ENCODE results near the gene LTBP1. TPM values are rescaled to one million over a fixed set of nuclear protein-coding genes. Genes with fewer than 3 reads are reported as not detected.

Gene LTBP1
- total RNA-seq, 1 experiment from 2014 or later: 28.5 TPM

DNA sequence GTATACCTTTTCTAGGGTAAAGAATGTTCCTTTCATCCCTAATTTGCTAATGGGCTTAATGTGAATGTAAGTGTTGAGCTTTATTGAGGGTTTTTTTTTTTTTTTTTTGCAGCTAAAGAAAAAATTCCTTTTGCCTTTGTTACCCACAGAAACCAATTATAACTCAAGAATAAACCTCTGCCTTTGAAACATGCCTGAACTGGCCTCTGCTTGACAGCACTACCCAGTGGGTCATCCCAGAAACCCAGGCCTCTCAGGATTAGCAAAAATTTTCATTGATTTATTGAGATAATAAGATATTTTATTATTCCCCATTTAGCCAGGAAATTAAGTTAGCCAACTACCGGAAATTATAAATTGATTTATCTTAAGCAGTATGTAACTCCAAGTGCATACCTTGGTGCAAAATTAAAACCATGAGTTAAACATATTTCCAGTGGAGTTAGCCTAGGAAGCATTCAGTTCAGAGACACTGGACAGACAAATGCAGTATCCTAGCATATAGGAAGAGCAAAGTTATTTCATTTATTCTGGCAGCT, 462.7 kb downstream of the LTBP1 start:
- Histone ChIP-seq H2BK5ac (ENCODE audit: insufficient read length, low read length) (no peak overlapping the region), H3K18ac (ENCODE audit: insufficient read length, low read depth, low read length) (no peak overlapping the region), H2AFZ (ENCODE audit: low read length) (no peak overlapping the region), H3K23ac (ENCODE audit: insufficient read length, low read depth, low read length) (no peak overlapping the region), H3K56ac (ENCODE audit: insufficient read length, low read depth, low read length) (no peak overlapping the region), H3K4ac (ENCODE audit: low read depth, low read length) (no peak overlapping the region), H3K4me2 (ENCODE audit: insufficient read depth, insufficient read length, low read length) (no peak overlapping the region), H3K27ac (ENCODE audit: insufficient read length, low read depth, low read length) (no peak overlapping the region), H3K23me2 (ENCODE audit: insufficient read length, low read depth, low read length, poor library complexity, severe bottlenecking) (no peaks in the 10 kb centered on the region), H3K27me3 (ENCODE audit: insufficient read depth, low read length) (no peaks in the 10 kb centered on the region), H2BK12ac (ENCODE audit: insufficient read length, low read depth, low read length) (no peak overlapping the region), H4K8ac (replicated peaks; ENCODE audit: insufficient read length, low read depth, low read length) (no peak overlapping the region), H4K5ac (ENCODE audit: insufficient read length, low read depth, low read length) (no peak overlapping the region), H2BK15ac (ENCODE audit: low read depth, low read length) (no peak overlapping the region), H3K4me1 (ENCODE audit: insufficient read depth, low read length) (no peaks in the 10 kb centered on the region), H3K14ac (ENCODE audit: insufficient read depth, low read length) (no peak overlapping the region), H3K9me3 (ENCODE audit: control insufficient read depth, low read depth, low read length) (no peaks in the 10 kb centered on the region), H3K79me1 (ENCODE audit: insufficient read depth, low read depth, low read length, poor library complexity, severe bottlenecking) (no peaks in the 10 kb centered on the region), H3K9ac (ENCODE audit: extremely low read depth, insufficient read length, low read length) (no peak overlapping the region), H3K79me2 (ENCODE audit: insufficient read depth, low read length) (no peaks in the 10 kb centered on the region), H2BK20ac (ENCODE audit: low read depth, low read length, poor library complexity, severe bottlenecking) (no peak overlapping the region), H2AK5ac (ENCODE audit: insufficient read length, low read length) (no peak overlapping the region), H3T11ph (ENCODE audit: low read length) (no peak overlapping the region), H4K91ac (ENCODE audit: insufficient read length, low read depth, low read length) (no peak overlapping the region), H4K20me1 (ENCODE audit: control insufficient read depth, insufficient read depth, insufficient read length) (no peaks in the 10 kb centered on the region), H2BK120ac (ENCODE audit: low read depth, low read length, poor library complexity, severe bottlenecking) (no peak overlapping the region)
- no peak overlapping the region for H3K27ac Mint-ChIP-seq
- no peak for DNase-seq
- peaks cover 12% of the 10 kb centered on the region in 2 experiments for H3K4me1 Mint-ChIP-seq
- no peaks in the 10 kb centered on the region for H3K27me3 Mint-ChIP-seq (ENCODE audit: low read depth)
- no CpG with 5 or more reads among the region's 1 CpG for WGBS (ENCODE audit: extremely low coverage, insufficient read length, low lambda C conversion rate)
- no peak overlapping the region for H3K4me3 Mint-ChIP-seq
- no peak for TF ChIP-seq CTCF (conservative IDR thresholded peaks at IDR 0.05)
- peaks cover 12 to 13% of the 10 kb centered on the region in 2 experiments for H3K9me3 Mint-ChIP-seq
- H3K36me3 Mint-ChIP-seq (ENCODE audit: insufficient read depth in 1 of 3, low read depth in 3 of 3): peaks cover 7 to 15% (median 8%) of the 10 kb centered on the region in 3 experiments
